NK-92 treated with Interleukin-12 subunit alpha and Interleukin-12 subunit beta, amount 100 ng/mL, for 24 hours (cell line): Measurements from ENCODE around the gene UQCC5.

Experiments
- DNase-seq: peaks from one replicate; lab custom pipeline; 2025; lab: John Stamatoyannopoulos, UW

The UQCC5 gene

DNA sequence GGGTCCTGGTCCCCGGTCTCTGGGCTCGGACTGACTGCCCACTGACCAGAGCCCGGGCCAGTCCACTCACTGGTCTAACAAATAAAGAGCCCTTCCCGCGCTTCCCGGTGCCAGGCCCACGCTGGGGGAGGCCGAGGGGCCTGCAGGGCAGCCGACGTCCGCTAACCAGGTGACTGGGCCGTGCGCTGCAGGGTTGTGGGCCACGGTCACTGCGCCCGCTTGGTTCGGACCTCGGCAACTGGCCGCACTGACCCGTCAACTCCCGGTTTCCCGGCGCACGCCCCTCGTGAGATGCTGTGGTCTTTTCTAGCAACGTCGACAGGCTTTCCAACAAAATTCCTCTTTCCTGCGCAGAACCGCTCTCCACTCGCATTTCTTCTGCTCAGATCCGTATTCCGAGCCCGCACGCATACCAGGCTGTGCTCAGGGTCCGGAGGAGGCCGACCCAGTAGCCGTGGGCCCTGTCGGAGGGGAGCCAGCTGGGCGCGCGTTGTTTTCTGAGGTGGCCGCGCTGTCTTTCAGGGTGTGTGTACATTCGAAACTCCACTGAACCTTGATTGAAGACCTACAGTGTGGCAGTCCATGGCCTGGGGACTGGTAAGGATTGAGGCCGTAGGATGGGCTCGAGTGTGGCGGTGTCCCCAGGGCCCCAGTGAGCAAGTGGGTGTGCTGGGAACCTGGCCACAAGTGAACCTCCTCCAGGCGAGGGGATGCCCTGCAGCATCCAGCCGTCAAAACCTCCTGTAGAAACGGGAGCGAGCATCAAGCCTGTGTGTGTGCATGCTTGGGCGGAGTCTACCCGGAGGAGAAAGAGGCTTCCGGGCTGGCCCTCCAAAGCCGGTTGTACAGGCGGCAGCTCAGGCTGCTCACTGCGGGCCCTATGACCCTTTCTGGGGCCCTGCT lies 1.9 kb upstream of the UQCC5 start:
- DNase-seq = no peak

GRCh38 chr3:52535411-52536111 lies 844 bp upstream of the UQCC5 start:
- no peak for DNase-seq

GRCh38 chr3:52536112-52536368 lies 365 bp upstream of the UQCC5 start:
- no peak for DNase-seq

- no peak for DNase-seq
These were observed 788 bp downstream of the UQCC5 start for GRCh38 chr3:52537165-52537620.

GRCh38 chr3:52537726-52538421 lies 1.5 kb downstream of the UQCC5 start:
- DNase-seq = no peak

DNA sequence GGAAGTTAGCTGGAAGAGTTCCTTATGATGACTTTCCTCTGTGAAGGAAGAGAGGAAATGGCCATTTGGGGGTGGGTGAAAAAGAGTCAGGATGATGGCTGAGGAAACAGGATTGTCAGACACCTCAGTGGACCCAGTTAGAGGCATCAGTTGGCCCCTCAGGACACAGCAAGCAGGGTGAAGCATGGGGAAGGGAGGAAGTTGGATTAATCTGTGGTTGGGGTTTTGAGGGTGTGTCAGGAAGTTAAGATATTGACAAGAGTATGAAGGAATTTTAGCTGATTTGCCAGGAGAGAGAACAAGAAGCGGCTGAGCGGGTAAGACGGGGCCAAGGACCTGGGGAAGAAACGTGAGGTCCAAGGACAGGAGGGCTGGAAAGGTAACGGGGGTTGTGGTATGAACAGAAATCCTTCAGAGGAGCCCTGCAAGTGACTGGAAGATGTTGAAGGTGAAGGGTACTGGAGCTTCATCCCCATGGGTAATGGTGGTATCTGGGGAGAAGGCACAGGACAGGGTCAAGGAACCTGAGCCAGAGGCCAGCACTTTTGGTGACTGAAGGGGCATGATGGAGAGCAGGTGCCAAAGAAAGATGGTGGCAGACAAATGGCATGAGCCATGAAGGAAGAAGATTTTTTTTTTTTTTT lies 2.7 kb downstream of the UQCC5 start:
- no peak for DNase-seq

GRCh38 chr3:52541050-52541449 lies 4.6 kb downstream of the UQCC5 start:
- DNase-seq = no peak

DNA sequence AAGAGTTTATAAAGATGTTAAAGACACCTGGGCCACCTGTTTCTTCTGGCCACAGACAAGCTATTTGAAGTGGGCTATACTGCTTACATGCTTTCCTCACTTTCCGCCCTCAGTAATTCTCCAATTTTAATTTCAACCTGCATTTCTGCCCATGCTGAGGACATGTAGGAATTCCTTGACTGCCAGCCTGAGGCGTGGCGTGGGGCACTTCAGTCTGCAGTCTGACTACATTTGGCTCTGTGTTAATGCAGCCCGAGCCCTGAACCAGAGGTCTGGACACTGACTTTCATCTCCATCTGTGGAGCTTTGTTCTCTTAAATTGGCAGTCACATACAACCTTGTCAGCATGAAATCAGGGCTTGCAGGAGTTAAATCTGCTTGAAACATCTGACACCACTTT lies 8.5 kb downstream of the UQCC5 start:
- DNase-seq = no peak

GRCh38 chr3:52546111-52546901 lies 9.9 kb downstream of the UQCC5 start:
- DNase-seq = no peak

DNA sequence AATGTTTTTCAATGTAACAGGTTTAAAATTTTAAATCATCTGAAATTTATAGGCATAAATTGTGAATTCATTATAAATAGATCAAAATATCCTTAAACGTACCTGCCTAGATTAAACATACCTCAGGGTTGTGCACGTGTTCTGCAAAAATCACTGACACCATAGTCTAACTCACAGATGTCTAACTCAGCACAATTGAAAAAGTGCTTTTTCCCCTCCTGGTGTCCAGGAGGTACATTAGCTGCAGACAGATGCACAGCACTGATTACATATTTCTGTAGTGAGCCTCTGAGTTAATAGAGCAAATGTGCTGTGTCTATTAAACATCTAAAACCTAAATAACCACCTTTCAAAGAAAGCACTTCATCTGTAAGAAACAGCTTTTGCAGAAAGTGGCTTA lies 10.7 kb downstream of the UQCC5 start:
- no peak for DNase-seq

GRCh38 chr3:52551118-52551517 lies 14.7 kb downstream of the UQCC5 start:
- DNase-seq = no peak

DNA sequence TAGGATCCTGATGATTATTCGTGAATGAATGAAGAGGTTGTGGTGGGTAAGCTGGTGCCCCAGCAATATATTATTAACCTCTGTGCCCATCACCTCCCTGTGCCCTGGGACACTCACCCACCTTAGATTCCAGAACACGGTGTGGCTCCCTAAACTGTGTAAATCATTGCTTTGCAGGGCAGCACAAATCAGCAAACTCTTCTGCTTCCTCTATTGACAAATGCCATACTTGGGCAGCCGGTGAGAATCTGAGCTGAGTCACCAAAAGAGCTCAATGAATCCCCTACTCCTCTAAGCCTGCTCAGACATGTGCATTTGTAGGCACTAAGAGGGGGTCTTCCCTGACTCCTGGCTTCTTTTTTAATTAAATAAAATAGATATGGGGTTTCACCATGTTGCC lies 15.7 kb downstream of the UQCC5 start:
- DNase-seq = no peak

DNA sequence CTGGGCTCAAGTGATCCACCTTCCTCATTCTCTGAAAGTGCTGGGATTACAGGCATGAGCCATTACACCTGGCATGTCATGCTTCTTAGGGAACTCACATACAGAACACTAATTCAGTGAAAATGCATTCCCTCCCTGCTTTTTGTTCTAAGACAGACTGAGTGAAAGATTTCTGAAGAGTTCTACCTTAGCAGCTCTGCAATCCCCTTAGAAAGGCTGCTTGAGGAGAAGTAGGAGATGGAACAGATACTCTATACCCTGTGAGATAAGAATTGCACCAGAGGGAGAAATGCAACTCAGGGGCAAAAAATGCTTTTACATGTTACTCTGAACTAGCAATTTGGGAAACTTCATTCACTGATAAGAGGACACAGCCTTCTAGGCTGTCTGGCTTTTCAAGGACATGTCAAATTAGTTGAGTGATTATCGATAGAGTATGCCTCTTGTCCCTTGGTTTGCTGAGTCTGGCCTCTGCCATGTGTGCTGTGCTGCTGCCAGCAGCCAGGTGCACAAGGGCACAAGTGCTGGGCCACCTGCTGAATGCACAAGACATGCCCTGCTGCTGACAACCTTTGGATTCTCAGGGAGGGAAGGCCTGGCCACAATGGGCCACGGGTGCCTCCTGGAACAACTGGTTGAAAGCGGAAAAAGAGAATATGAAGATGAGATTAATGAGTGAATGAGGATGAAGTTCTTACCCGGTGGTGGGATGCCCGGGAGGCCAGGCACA lies 17.8 kb downstream of the UQCC5 start:
- no peak for DNase-seq

GRCh38 chr3:52555056-52555455 lies 18.7 kb downstream of the UQCC5 start:
- DNase-seq = no peak

GRCh38 chr3:52557011-52557960 lies 20.9 kb downstream of the UQCC5 start:
- no peak for DNase-seq

DNA sequence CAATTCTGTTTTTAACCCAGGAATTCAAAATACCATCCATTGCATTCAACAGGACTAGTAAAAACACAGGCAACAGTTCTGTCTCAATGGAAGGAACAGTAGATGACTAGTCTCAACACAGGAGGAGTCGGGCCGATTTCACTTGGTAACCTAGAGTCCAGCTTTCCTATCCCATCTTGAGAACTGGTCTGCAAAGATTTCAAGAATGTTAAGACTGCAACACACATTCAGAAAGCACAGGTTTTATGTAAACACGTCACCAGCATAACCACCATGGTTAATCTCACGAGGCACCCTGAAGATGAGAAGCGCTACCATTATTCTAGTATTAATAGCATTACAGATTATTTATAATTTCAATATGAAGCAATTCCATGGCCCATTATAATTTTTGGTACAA lies 22.0 kb downstream of the UQCC5 start:
- DNase-seq = no peak

DNA sequence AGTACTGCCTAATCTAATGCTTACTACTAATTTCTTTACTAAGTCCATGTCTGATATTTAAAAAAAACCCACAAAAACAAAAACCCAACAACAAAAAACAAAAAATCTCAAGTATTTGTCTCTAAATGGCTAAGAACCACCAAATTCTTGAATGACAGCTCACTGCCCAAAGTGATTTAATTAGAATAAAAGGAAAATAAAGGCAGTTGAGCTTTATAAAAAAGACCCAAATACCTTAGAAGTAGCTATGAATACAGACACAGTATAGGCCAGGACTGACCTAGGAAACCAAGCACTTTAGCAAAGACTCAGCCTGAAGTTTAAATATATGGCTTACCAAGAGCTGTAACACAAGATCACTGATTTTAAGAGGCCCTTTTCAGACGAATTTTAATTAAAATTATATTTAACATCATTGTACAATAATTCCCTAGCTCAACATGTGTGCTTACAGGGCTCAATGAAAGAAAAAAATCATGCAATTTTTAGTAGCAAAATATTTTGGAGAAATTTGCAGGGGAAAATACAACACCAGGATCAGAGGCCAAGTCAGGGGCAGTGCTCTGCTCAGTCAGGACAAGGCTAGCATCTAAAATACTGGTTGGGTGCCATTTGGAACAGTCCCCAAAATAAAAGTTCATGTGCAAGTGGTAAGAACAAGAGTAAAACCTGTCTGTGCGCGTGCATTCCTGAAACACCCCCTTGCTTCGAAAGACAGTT lies 24.8 kb downstream of the UQCC5 start:
- no peak for DNase-seq

- DNase-seq = no peak
These were observed 27.6 kb downstream of the UQCC5 start for GRCh38 chr3:52563984-52564383.

DNA sequence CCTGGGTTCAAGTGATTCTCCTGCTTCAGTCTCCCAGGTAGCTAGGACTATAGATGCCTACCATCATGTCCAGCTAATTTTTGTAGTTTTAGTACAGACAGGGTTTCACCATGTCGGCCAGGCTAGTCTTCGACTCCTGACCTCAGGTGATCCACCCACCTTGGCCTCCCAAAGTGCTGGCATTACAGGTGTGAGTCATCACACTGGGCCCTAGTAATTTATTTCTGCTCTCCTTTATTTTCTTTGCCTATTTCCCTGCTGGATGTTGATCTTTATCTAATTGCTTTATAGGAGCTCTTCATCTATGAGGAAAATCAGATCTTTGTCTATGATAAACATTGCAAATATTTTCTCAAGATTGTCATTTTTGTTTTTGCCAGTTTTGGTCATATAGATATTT lies 31.7 kb downstream of the UQCC5 start:
- DNase-seq = no peak
